Nephron progenitor cell (in vitro differentiated cells): ENCODE data around the gene UBL7.

Experiments used
- DNase-seq: peaks from one replicate; pipeline ENCODE4 v3.0.0; 2021
- H3K27ac Mint-ChIP-seq: 2 replicates; pipeline ENCODE4 v1.8.0; 2021; ENCODE audit warnings: mild to moderate bottlenecking, moderate library complexity, mixed read lengths
- H3K27me3 Mint-ChIP-seq: 2 replicates; pipeline ENCODE4 v1.8.0; 2021; ENCODE audit warnings: mild to moderate bottlenecking, low read depth, mixed read lengths; ENCODE audit not compliant: poor library complexity
- H3K36me3 Mint-ChIP-seq: 2 replicates; pipeline ENCODE4 v1.8.0; 2021; ENCODE audit warnings: low read depth, mixed read lengths
- H3K4me1 Mint-ChIP-seq: 2 replicates; pipeline ENCODE4 v1.8.0; 2021; ENCODE audit warnings: mixed read lengths
- H3K4me3 Mint-ChIP-seq: 2 replicates; pipeline ENCODE4 v1.8.0; 2021; ENCODE audit warnings: mild to moderate bottlenecking, moderate library complexity, mixed read lengths
- H3K9me3 Mint-ChIP-seq: 2 replicates; pipeline ENCODE4 v1.8.0; 2021; ENCODE audit warnings: mild to moderate bottlenecking, moderate library complexity, mixed read lengths
- TF ChIP-seq, protein P1 (sequence below): fragments of 200-600 bp; sonication (generic); IDR thresholded peaks from 2 replicates; pipeline ENCODE4 v1.5.0; 2021; ENCODE audit warnings: antibody characterized with exemption

UBL7 gene

DNA sequence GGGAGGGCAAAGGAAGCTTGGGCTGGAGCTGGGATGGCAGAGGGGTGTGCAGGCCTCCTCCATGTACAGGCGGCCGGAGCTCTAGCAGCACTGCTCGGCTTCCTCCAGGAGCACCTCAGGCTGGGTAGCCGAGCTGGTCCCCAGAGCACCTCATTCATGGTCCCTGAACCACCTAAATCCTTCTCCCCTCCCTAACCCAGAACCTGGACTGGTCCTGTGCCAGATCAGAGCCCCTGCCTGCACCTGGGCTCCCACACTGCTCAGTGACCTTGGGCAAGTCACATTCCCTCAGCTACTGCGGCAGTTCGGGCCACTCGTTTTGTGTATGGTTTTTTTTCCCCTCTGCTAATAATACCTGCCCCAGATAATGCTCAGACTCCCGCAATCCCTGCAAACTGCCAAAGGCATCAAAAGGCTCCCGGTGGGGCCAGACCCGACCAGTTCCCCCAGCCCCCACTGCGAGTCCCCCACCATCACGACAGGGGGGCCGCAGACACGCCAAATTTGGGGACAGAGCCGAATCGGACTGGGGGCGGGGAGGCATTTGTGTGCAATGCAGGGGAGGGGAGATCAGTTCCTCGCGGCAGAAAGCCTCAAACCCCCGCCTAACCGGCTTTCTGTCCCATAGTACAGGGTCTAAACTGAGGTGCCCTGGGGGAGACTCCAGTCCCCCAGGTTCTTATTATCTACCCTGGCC, 28.5 kb downstream of the UBL7 start:
- H3K27me3 Mint-ChIP-seq, result peaks cover 9% of the 10 kb centered on the region
- no peak for DNase-seq
- TF ChIP-seq, protein P1, sequence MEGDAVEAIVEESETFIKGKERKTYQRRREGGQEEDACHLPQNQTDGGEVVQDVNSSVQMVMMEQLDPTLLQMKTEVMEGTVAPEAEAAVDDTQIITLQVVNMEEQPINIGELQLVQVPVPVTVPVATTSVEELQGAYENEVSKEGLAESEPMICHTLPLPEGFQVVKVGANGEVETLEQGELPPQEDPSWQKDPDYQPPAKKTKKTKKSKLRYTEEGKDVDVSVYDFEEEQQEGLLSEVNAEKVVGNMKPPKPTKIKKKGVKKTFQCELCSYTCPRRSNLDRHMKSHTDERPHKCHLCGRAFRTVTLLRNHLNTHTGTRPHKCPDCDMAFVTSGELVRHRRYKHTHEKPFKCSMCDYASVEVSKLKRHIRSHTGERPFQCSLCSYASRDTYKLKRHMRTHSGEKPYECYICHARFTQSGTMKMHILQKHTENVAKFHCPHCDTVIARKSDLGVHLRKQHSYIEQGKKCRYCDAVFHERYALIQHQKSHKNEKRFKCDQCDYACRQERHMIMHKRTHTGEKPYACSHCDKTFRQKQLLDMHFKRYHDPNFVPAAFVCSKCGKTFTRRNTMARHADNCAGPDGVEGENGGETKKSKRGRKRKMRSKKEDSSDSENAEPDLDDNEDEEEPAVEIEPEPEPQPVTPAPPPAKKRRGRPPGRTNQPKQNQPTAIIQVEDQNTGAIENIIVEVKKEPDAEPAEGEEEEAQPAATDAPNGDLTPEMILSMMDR, result no peak
- H3K36me3 Mint-ChIP-seq, result no peaks in the 10 kb centered on the region
- H3K4me3 Mint-ChIP-seq, result peak overlapping the region; percentile 81
- no peak overlapping the region for H3K27ac Mint-ChIP-seq
- peaks cover 73% of the 10 kb centered on the region for H3K4me1 Mint-ChIP-seq
- no peaks in the 10 kb centered on the region for H3K9me3 Mint-ChIP-seq

DNA sequence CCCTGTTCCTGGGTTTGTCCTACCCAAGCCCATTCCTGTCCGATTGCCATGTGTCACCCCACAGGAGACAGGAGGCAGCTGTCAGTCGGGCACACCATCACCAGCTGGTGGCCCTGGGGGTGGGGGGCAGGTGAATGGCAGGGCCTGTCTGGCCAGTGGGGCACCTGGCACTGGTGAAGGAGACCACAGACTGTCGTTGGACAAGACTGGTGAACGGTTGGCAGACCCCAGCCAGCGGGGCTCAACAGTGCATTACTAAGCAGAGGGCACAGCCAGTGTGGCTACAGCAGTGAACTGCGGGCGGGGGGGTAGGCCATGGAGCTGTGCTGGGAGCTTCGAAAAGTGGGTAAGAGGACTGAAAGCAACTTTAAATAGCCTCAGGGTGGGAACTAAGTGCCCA, 29.3 kb downstream of the UBL7 start:
- Mint-ChIP-seq H3K4me3 (peak overlapping the region; percentile 81), H3K9me3 (no peaks in the 10 kb centered on the region), H3K4me1 (peaks cover 77% of the 10 kb centered on the region)

DNA sequence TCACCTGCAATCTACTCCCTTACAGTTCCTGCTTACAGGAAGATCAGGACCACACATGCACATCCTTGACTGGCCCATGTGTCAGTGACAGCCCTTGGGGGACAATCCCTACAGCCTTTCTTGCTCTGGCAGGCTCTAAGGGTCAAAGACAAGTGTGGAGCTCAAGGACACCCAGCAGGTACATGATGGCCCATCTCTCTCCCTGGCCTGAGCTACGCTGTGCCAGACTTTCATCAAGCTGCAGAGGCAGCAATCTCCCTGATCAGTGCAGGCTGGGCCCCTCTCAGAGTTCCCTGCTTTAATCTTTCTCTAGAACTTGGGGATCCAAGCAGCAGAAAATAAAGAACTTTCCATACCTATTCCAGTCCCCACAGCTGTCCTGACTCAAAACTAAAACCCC, 29.8 kb downstream of the UBL7 start:
- no peak overlapping the region for H3K27ac Mint-ChIP-seq
- peak overlapping the region; percentile 81 for H3K4me3 Mint-ChIP-seq
- TF ChIP-seq, protein P1, result no peak
- H3K9me3 Mint-ChIP-seq, result no peaks in the 10 kb centered on the region
- H3K36me3 Mint-ChIP-seq, result peaks cover 4% of the 10 kb centered on the region
- H3K4me1 Mint-ChIP-seq, result peaks cover 79% of the 10 kb centered on the region
- DNase-seq, result no peak
- peaks cover 9% of the 10 kb centered on the region for H3K27me3 Mint-ChIP-seq

More for the DNA sequence above, 29.3 kb downstream of the UBL7 start:
- Mint-ChIP-seq H3K27ac (no peak overlapping the region), H3K27me3 (peaks cover 9% of the 10 kb centered on the region), H3K36me3 (no peaks in the 10 kb centered on the region)
- TF ChIP-seq, protein P1, result no peak
- DNase-seq, result no peak

DNA sequence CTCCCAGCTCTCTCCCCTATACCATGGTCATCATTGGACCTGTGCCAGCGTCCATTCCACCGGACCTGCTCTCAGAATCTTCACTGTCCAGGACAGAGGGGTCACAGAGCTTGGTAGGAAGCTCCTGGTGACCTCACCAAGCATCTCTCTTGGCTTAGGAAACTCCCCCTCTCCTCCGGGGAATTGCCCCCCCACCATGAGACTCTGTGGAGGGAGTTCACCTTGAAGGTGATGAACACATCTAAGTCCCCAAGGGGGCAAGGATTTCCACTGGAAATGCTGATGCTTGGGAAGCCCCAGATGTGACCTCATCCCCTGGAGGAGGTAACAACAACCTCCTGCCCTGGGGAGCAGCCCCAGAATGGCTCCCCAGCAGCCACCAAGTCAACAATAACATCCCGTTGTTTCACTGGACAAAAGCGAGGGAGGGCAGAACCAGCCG, 30.4 kb downstream of the UBL7 start:
- TF ChIP-seq, protein P1, result no peak
- Mint-ChIP-seq H3K36me3 (peaks cover 4% of the 10 kb centered on the region), H3K27ac (no peak overlapping the region), H3K4me1 (peaks cover 79% of the 10 kb centered on the region), H3K9me3 (no peaks in the 10 kb centered on the region), H3K27me3 (peaks cover 9% of the 10 kb centered on the region), H3K4me3 (no peak overlapping the region)
- no peak for DNase-seq

DNA sequence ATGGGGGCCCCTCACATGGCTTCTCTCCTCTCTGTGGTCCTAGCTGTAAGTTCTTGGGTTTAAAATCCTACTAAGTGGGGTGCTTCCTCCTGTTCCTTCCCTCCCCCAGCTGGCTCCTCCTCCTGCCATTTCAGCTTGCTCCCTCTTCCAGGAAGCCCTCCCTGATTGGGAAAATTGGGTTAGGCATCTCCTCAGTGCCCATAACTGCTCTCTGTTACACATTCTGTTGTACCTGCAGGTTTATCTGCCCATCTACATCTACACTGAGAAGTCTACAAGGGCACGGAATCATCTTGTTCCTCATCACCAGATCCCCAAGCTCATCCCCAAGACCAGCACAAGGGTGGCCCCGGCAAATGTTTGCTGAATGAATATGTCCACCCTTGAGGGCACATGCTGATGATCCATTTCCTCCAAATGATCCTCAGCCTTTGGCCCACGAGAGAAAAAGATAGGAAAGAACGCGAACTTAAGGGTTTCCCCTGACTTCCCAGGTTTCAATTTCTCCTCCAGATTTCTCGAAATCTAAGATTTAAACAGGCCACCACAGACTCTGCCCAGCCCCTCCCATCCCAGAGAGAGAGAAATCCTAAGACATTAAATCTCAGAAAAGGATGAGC, 31.1 kb downstream of the UBL7 start:
- H3K36me3 Mint-ChIP-seq, result peaks cover 4% of the 10 kb centered on the region
- H3K27ac Mint-ChIP-seq, result no peak overlapping the region
- no peaks in the 10 kb centered on the region for H3K9me3 Mint-ChIP-seq
- DNase-seq, result no peak
- TF ChIP-seq, protein P1, result no peak
- peaks cover 9% of the 10 kb centered on the region for H3K27me3 Mint-ChIP-seq
- peaks cover 79% of the 10 kb centered on the region for H3K4me1 Mint-ChIP-seq
- peak overlapping the region; percentile 4 for H3K4me3 Mint-ChIP-seq
